HepG2 (cell line): ENCODE measurements around the gene SIGLEC10. TPM values are rescaled to one million over a fixed set of nuclear protein-coding genes. Genes with fewer than 3 reads are reported as not detected.
A peak's percentile ranks its signal among the peaks of the same experiment; 100 is the strongest.

Source experiments
- ATAC-seq: fragments of 200-7000 bp; cut with Tn5 transposase; 3 replicates; pipeline ENCODE4 v1.9.1; 2020; ENCODE audit warnings: mild to moderate bottlenecking, moderate library complexity
- Bru-seq: library from RNA; stranded (reverse); fragments of 400-500 nt; gene quantifications from one replicate; lab custom pipeline; 2021; lab: Mats Ljungman, UMichigan
- BruChase-seq, 2 experiments: library from RNA; stranded (reverse); fragments of 400-500 nt; gene quantifications; one replicate each; lab custom pipeline; 2021; lab: Mats Ljungman, UMichigan
- BruUV-seq: library from RNA; stranded (reverse); fragments of 400-500 nt; replicated peaks from 2 replicates; lab custom pipeline; 2021; lab: Mats Ljungman, UMichigan
- CTCF ChIA-PET: fragments of 300-600 bp; formaldehyde crosslinking; extraction: SDS; loops from one replicate; lab custom pipeline; 2021; ENCODE audit warnings: low total read pairs, inconsistent platforms, low intra/inter-chr PET ratio; lab: Yijun Ruan, JAX
- POLR2A ChIA-PET: fragments of 350-600 bp; sonication (Branson Sonifier 250); formaldehyde crosslinking; loops from one replicate; lab custom pipeline; 2020; ENCODE audit warnings: antibody characterized with exemption, inconsistent platforms; lab: Yijun Ruan, JAX
- DNase-seq: peaks from one replicate; pipeline ENCODE4 v3.0.0-alpha.2; 2015; ENCODE audit warnings: low spot score
- FAIRE-seq: peaks from 3 replicates; lab custom pipeline; 2011; peaks lifted over from hg19 to GRCh38; lab: Jason Lieb, UNC
- H2AFZ ChIP-seq: one replicate; pipeline ENCODE4 v1.6.1; 2011; ENCODE audit warnings: low read length, inconsistent platforms
- H3K27ac ChIP-seq: fragments of 300-600 bp; 3 replicates; pipeline ENCODE4 v1.8.0; 2011; ENCODE audit warnings: mixed run types, mild to moderate bottlenecking, mixed read lengths, low read length, inconsistent platforms; ENCODE audit not compliant: insufficient read depth; ENCODE audit errors: extremely low read length
- H3K27me3 ChIP-seq, 2 experiments: fragments of 200-600 bp in 1 of 2; 2 replicates in 1 of 2; 3 replicates in 1 of 2; pipeline versions ENCODE4 v1.6.0 to v1.8.0; 2011; ENCODE audit warnings: low read length in 2 of 2, mild to moderate bottlenecking in 2 of 2, moderate library complexity in 2 of 2, inconsistent platforms in 1 of 2; ENCODE audit not compliant: insufficient read depth in 2 of 2, control insufficient read depth in 1 of 2
- H3K36me3 ChIP-seq, 2 experiments: fragments of 200-600 bp in 1 of 2; replicated peaks in 1 of 2; 2 replicates in 1 of 2; 3 replicates in 1 of 2; pipeline versions ENCODE4 v1.5.1 to v1.8.0; 2011; ENCODE audit warnings: low read length in 2 of 2, inconsistent platforms in 1 of 2; ENCODE audit not compliant: insufficient read depth in 2 of 2, control insufficient read depth in 1 of 2
- H3K4me1 ChIP-seq: 2 replicates; pipeline ENCODE4 v1.5.1; 2012; ENCODE audit warnings: low read length, inconsistent platforms; ENCODE audit not compliant: insufficient read depth
- H3K4me2 ChIP-seq: 2 replicates; pipeline ENCODE4 v1.6.0; 2011; ENCODE audit warnings: low read depth, low read length, inconsistent platforms
- H3K4me3 ChIP-seq, 3 experiments: fragments of 200-600 bp in 1 of 3; sonication (generic), shearing (Covaris generic) in 1 of 3; replicated peaks in 1 of 3; 2 replicates each; pipeline ENCODE4 v1.5.1; 2011 to 2016; ENCODE audit warnings: low read length in 3 of 3, inconsistent platforms in 2 of 3, low read depth in 2 of 3, mild to moderate bottlenecking in 2 of 3, control low read depth in 1 of 3, mixed read lengths in 1 of 3; ENCODE audit not compliant: insufficient read depth in 1 of 3
- H3K79me2 ChIP-seq: one replicate; pipeline ENCODE4 v1.6.1; 2011; ENCODE audit warnings: low read length, inconsistent platforms; ENCODE audit not compliant: insufficient read depth
- H3K9ac ChIP-seq: 2 replicates; pipeline ENCODE4 v1.6.0; 2011; ENCODE audit warnings: mild to moderate bottlenecking, low read depth, low read length, inconsistent platforms; ENCODE audit not compliant: insufficient read depth
- H3K9me3 ChIP-seq: 2 replicates; pipeline ENCODE4 v1.5.1; 2012; ENCODE audit warnings: mild to moderate bottlenecking, low read length
- H4K20me1 ChIP-seq: 2 replicates; pipeline ENCODE4 v1.6.0; 2011; ENCODE audit warnings: inconsistent platforms, mild to moderate bottlenecking, low read length, moderate library complexity; ENCODE audit not compliant: insufficient read depth
- ATF5 ChIP-seq: sonication (generic); formaldehyde crosslinking; IDR thresholded peaks from 2 replicates; pipeline ENCODE4 v1.4.0; 2020; ENCODE audit warnings: mild to moderate bottlenecking, low read depth, missing genetic modification reagents
- KDM5A ChIP-seq: fragments of 200-600 bp; sonication (generic); IDR thresholded peaks from 2 replicates; pipeline ENCODE4 v1.7.0; 2018; ENCODE audit warnings: antibody characterized with exemption, mild to moderate bottlenecking, low read length, borderline replicate concordance
- MYC ChIP-seq: sonication (generic); formaldehyde crosslinking; IDR thresholded peaks from 2 replicates; pipeline ENCODE4 v1.9.0; 2021; ENCODE audit warnings: missing genetic modification reagents, borderline replicate concordance
- NFRKB ChIP-seq: fragments of 450-650 bp; IDR thresholded peaks from 2 replicates; pipeline ENCODE4 v1.6.1; 2017
- WGBS: methylation state at CpG from one replicate; pipeline ENCODE4 v1.1.6; 2017; ENCODE audit warnings: low lambda C conversion rate; 5-methylcytosine and 5-hydroxymethylcytosine counted together
- in situ Hi-C: cut with HindIII; loops from 2 replicates; pipeline ENCODE4 v1.10.0; 2017; ENCODE audit warnings: low pct_unique_long_range_greater_than_20kb; ENCODE audit not compliant: extremely low pct_ligation_motif_present
- intact Hi-C: fragments of 100-400 bp; cut with micrococcal nuclease; formaldehyde crosslinking; loops from one replicate; pipeline ENCODE4 v1.10.0; 2022; ENCODE audit not compliant: unreplicated experiment
- long read RNA-seq, 2 experiments: library from RNA in 1 of 2; library from polyadenylated mRNA in 1 of 2; stranded (forward) in 1 of 2; unstranded in 1 of 2; transcript quantifications; one replicate each; pipeline ENCODE4 v2.0.0, GENCODE V29; 2019 to 2022
- polyA minus RNA-seq, 3 experiments: library from RNA; depleted of rRNA, polyadenylated mRNA; stranded (reverse); fragments of >200 nt; gene quantifications; 2 replicates each; pipeline ENCODE4 v1.2.3, GENCODE V29; 2011; ENCODE audit warnings: low replicate concordance in 1 of 3
- polyA plus RNA-seq, 8 experiments: library from polyadenylated mRNA; depleted of rRNA in 3 of 8; stranded (reverse) in 7 of 8; unstranded in 1 of 8; fragments of >200 nt; fragmentation: Illumina TruSeq in 4 of 8; extraction: Trizol in 4 of 8; gene quantifications; 2 replicates each; pipeline versions ENCODE4 v1.2.1 to v1.2.3, GENCODE V29; 2011 to 2016; ENCODE audit warnings: low read depth in 4 of 8, missing spikeins in 1 of 8, mixed read lengths in 1 of 8; ENCODE audit not compliant: insufficient read depth in 1 of 8
- total RNA-seq, 5 experiments: library from RNA; depleted of rRNA; stranded (reverse); fragments of >200 nt; fragmentation: Illumina TruSeq; extraction: Trizol; gene quantifications; 2 replicates each; pipeline ENCODE4 v1.2.3, GENCODE V29; 2016; ENCODE audit warnings: low read depth in 1 of 5

Gene SIGLEC10
- total RNA-seq (2016; rRNA removed; fragmentation: Illumina TruSeq; extraction: Trizol): not detected in 2 replicates
- not detected in 2 replicates for total RNA-seq (2016; cell fraction: cytosol; rRNA removed; fragmentation: Illumina TruSeq; extraction: Trizol; ENCODE audit: low read depth)
- not detected in 2 replicates for total RNA-seq (2016; cell fraction: insoluble cytoplasmic fraction; rRNA removed; fragmentation: Illumina TruSeq; extraction: Trizol)
- total RNA-seq (2016; cell fraction: membrane; rRNA removed; fragmentation: Illumina TruSeq; extraction: Trizol): not detected in 2 replicates
- not detected in 2 replicates for total RNA-seq (2016; cell fraction: nucleus; rRNA removed; fragmentation: Illumina TruSeq; extraction: Trizol)
- polyA plus RNA-seq (2011; rRNA removed): not detected in 2 replicates
- polyA plus RNA-seq (2011; cell fraction: cytosol; rRNA removed): not detected in 2 replicates
- not detected in 2 replicates for polyA plus RNA-seq (2011; cell fraction: nucleus; rRNA removed)
- 0.17 and 0.20 TPM in 2 replicates for polyA plus RNA-seq (2012)
- not detected in 2 replicates for polyA plus RNA-seq (2016; cell fraction: cytosol; fragmentation: Illumina TruSeq; extraction: Trizol; ENCODE audit: low read depth)
- not detected in 2 replicates for polyA plus RNA-seq (2016; cell fraction: insoluble cytoplasmic fraction; fragmentation: Illumina TruSeq; extraction: Trizol; ENCODE audit: low read depth)
- polyA plus RNA-seq (2016; cell fraction: membrane; fragmentation: Illumina TruSeq; extraction: Trizol; ENCODE audit: low read depth): not detected in 2 replicates
- not detected in 2 replicates for polyA plus RNA-seq (2016; cell fraction: nucleus; fragmentation: Illumina TruSeq; extraction: Trizol; ENCODE audit: insufficient read depth, low read depth)
- not detected in 2 replicates for polyA minus RNA-seq (2011; rRNA and poly(A)+ RNA removed; ENCODE audit: low replicate concordance)
- not detected in 2 replicates for polyA minus RNA-seq (2011; cell fraction: cytosol; rRNA and poly(A)+ RNA removed)
- not detected in 2 replicates for polyA minus RNA-seq (2011; cell fraction: nucleus; rRNA and poly(A)+ RNA removed)
- not detected for Bru-seq, nascent RNA
- BruChase-seq, experiment 1, labeled RNA remaining after a 6-hour chase: percentile 10 among the genes with signal in this experiment
- BruChase-seq, experiment 2, labeled RNA remaining after a 2-hour chase: not detected
- long read RNA-seq, experiment 1: 0 reads
- long read RNA-seq, experiment 2: 0 reads

GRCh38 chr19:51417107-51417809, at the start of gene SIGLEC10:
SIGLEC10 (minus strand) TSS chr19:51417642; CDS start chr19:51417581, 61 bp downstream.
- TF ChIP-seq NFRKB (no peak), KDM5A (no peak), ATF5 (no peak), MYC (no peak)
- TF ChIP-seq, all 625 proteins: peak for 0
- CTCF ChIA-PET: no interaction called here
- H2AFZ ChIP-seq: no peak within 1 kb of the TSS
- no peak within 1 kb of the TSS for H3K4me3 ChIP-seq
- H3K27ac ChIP-seq: no peak within 1 kb of the TSS
- in situ Hi-C loops (no loop called here), intact Hi-C loops (no loop called here)
- no peaks in the 10 kb centered on the region for H3K36me3 ChIP-seq
- FAIRE-seq: no peak
- 39% methylated on average over 14 of the region's 21 CpGs for WGBS
- H3K79me2 ChIP-seq: no peaks in the 10 kb centered on the region
- no peak within 1 kb of the TSS for H3K4me2 ChIP-seq
- no peak for DNase-seq
- H3K9ac ChIP-seq: no peak within 1 kb of the TSS
- no TSS peak for BruUV-seq
- no peak for ATAC-seq
- no peaks in the 10 kb centered on the region for H3K4me1 ChIP-seq
- no peaks in the 10 kb centered on the region for H3K9me3 ChIP-seq
- H4K20me1 ChIP-seq: peaks cover 5% of the 10 kb centered on the region; the same call in 1 of the 2 replicates
- POLR2A ChIA-PET: no interaction called here
- H3K27me3 ChIP-seq: no peaks in the 10 kb centered on the region; a peak in 2 of 5 replicates
